GM13976 (cell line): ENCODE results near the gene MIEF1.

ENCODE experiments used
- DNase-seq: peaks from one replicate; pipeline ENCODE4 v3.0.0; 2012; ENCODE audit warnings: low spot score
- CTCF ChIP-seq: IDR thresholded peaks from 2 replicates; pipeline ENCODE4 v1.5.1; 2012; ENCODE audit warnings: borderline replicate concordance, mild to moderate bottlenecking; ENCODE audit not compliant: insufficient read depth; ENCODE audit errors: extremely low read depth, missing control alignments, control extremely low read depth
- in situ Hi-C: fragments of 300-500 bp; cut with MboI; formaldehyde crosslinking; loops from one replicate; pipeline ENCODE4 v1.12.0; 2022; ENCODE audit warnings: low sequenced_read_pairs, mixed read lengths, inconsistent platforms; ENCODE audit not compliant: unreplicated experiment

The MIEF1 gene

GRCh38 chr22:39466228-39467006 lies 35.7 kb upstream of the MIEF1 start:
- in situ Hi-C loops, result no loop called here
- no peak for DNase-seq
- no peak for TF ChIP-seq CTCF

- no peak for TF ChIP-seq CTCF
- DNase-seq, result no peak
- in situ Hi-C loops, result no loop called here
Observed at GRCh38 chr22:39467390-39467895, 34.6 kb upstream of the MIEF1 start.

GRCh38 chr22:39468487-39469325 lies 33.4 kb upstream of the MIEF1 start:
- TF ChIP-seq CTCF, result no peak
- DNase-seq, result no peak
- in situ Hi-C loops, result no loop called here

- no peak for TF ChIP-seq CTCF
- in situ Hi-C loops, result no loop called here
- DNase-seq, result no peak
Observed at GRCh38 chr22:39469326-39469680, 32.8 kb upstream of the MIEF1 start.

- no peak for DNase-seq
- TF ChIP-seq CTCF, result no peak
- in situ Hi-C loops, result no loop called here
Observed at GRCh38 chr22:39469681-39470450, 32.2 kb upstream of the MIEF1 start.
